ENCODE measurements around the gene PIGQ. TPM values are rescaled to one million over a fixed set of nuclear protein-coding genes. Genes with fewer than 3 reads are reported as not detected.

PIGQ gene
- total RNA-seq, 1 donor from 2014 or later, result 34.1 TPM

DNA sequence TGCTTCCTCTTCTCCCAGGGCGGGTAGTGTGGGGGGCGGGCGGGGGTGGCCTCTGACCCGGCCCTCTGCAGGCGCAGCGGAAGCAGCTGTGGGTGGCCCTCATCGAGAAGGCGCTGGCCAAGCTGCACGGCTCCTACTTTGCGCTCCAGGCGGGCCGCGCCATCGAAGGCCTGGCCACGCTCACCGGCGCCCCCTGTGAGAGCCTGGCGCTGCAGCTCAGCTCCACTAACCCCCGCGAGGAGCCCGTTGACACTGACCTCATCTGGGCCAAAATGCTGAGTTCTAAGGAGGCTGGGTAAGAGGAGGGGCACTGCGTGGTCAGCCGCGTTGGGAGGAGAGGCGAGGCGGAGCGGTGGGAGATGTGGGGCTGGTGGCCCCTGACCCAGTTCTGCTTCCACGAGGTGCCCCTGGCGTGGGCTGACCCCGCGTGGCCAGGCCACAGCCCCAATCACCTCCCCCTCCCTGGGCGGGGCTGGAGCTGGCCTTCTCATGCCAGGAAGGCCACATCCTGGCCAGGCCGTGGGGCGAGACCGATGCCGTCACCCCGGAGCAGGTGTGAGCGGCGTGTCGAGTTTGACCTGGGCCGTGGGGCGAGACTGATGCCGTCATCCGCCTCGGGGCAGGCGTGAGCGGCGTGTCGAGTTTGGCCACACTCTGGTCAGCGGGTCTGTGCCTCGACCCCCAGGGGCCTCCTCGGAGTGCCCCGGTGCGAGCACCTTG, 20.1 kb upstream of the PIGQ start:
- peaks cover 1% of the 10 kb centered on the region for H3K36me3 Mint-ChIP-seq (ENCODE audit: low read depth)
- no peak for DNase-seq (ENCODE audit: low spot score)
- no peak overlapping the region for H3K4me3 Mint-ChIP-seq (ENCODE audit: unreplicated experiment)
- no peaks in the 10 kb centered on the region for H3K27me3 Mint-ChIP-seq (ENCODE audit: low read depth)
- no peaks in the 10 kb centered on the region for H3K9me3 Mint-ChIP-seq (ENCODE audit: low read depth)
- H3K27ac Mint-ChIP-seq (ENCODE audit: unreplicated experiment), result no peak overlapping the region
- H3K4me1 Mint-ChIP-seq (ENCODE audit: low read depth), result peaks cover 3% of the 10 kb centered on the region
- TF ChIP-seq CTCF (IDR thresholded peaks at IDR 0.05), result peak; percentile 44

DNA sequence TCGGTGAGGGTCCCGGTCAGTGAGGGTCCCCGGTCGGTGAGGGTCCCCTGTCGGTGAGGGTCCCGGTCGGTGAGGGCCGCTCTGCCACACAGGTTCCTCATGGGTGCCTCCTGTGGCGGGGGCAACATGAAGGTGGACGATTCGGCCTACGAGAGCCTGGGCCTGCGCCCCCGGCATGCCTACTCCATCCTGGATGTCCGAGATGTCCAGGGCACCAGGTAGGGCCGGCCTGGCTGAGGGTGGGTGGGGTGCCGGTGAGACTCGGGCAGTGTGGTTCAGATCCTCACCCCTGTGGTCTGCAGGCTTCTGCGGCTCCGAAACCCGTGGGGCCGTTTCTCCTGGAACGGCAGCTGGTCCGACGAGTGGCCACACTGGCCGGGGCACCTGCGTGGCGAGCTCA, 18.6 kb upstream of the PIGQ start:
- Mint-ChIP-seq H3K4me1 (ENCODE audit: low read depth) (peaks cover 3% of the 10 kb centered on the region), H3K27ac (ENCODE audit: unreplicated experiment) (no peak overlapping the region), H3K36me3 (ENCODE audit: low read depth) (peaks cover 1% of the 10 kb centered on the region), H3K27me3 (ENCODE audit: low read depth) (no peaks in the 10 kb centered on the region), H3K4me3 (ENCODE audit: unreplicated experiment) (no peak overlapping the region), H3K9me3 (ENCODE audit: low read depth) (no peaks in the 10 kb centered on the region)
- no peak for DNase-seq (ENCODE audit: low spot score)
- no peak for TF ChIP-seq CTCF (IDR thresholded peaks at IDR 0.05)

DNA sequence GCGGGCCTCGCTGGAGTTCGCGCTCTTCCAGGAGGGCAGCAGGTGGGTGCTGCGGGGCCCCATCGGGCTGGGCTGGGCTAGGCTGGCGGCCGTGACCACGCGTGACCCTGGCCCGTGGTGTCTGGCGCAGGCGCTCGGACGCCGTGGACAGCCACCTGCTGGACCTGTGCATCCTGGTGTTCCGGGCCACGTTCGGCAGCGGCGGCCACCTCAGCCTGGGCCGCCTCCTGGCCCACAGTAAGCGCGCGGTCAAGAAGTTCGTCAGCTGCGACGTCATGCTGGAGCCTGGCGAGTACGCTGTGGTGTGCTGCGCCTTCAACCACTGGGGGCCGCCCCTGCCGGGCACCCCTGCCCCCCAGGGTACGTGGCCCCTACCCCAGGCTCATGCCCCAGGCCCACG, 17.6 kb upstream of the PIGQ start:
- Mint-ChIP-seq H3K9me3 (ENCODE audit: low read depth) (no peaks in the 10 kb centered on the region), H3K4me1 (ENCODE audit: low read depth) (peaks cover 3% of the 10 kb centered on the region), H3K4me3 (ENCODE audit: unreplicated experiment) (no peak overlapping the region), H3K27ac (ENCODE audit: unreplicated experiment) (no peak overlapping the region), H3K36me3 (ENCODE audit: low read depth) (peaks cover 1% of the 10 kb centered on the region), H3K27me3 (ENCODE audit: low read depth) (no peaks in the 10 kb centered on the region)
- TF ChIP-seq CTCF (IDR thresholded peaks at IDR 0.05), result no peak
- no peak for DNase-seq (ENCODE audit: low spot score)

DNA sequence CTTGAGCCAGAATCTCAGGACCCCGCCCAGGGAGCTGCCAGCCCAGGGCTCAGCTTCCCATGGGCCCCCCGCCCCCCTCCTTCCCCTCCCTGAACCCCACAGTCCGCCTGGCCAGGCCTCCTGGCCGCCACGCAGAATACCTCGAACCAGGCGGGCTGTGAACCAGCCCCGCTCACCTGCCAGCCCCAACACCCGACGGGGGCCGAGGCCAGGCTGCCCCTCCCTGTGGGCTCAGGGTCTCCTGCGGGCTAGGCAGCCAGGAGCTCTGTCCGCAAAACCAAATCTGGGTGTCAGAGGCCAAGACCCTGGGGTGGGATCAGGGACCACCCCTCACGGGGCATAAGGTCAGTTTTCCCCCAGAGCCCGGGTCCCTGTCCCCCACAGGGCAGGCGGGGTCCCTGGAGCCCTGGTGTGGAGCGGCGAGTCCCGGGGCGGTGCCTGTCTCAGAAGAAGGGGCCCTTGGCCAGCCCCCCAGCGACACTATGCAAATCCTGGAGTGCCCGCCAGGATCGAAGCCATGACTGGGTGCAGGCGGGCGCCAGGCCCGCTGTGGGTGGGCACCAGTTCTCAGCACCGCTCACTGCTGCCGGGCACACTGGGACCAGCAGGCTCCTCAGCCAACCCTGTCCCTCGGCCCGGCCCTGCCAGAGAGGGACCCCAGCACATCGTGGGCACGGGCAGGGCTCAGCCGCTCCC, 16.0 kb upstream of the PIGQ start:
- Mint-ChIP-seq H3K27ac (ENCODE audit: unreplicated experiment) (no peak overlapping the region), H3K4me1 (ENCODE audit: low read depth) (peaks cover 3% of the 10 kb centered on the region), H3K9me3 (ENCODE audit: low read depth) (no peaks in the 10 kb centered on the region), H3K36me3 (ENCODE audit: low read depth) (peaks cover 1% of the 10 kb centered on the region), H3K4me3 (ENCODE audit: unreplicated experiment) (no peak overlapping the region), H3K27me3 (ENCODE audit: low read depth) (peaks cover 4% of the 10 kb centered on the region)
- DNase-seq (ENCODE audit: low spot score), result no peak
- no peak for TF ChIP-seq CTCF (IDR thresholded peaks at IDR 0.05)

DNA sequence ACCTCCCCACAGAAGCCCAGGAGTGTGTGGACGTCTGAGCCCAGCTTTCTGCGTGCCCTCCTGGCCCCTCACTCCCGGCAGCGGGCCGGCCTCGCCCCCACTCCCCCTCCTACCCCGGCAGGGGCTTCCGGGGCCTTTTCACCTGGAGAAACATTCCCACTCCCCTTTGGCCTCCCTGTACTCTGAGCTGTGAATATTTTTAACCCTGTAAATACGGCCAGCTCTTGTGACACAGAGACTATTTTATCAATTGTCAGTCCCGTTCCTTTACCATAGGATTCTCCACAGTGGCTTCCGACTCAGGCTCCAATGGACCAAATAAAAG, 15.5 kb upstream of the PIGQ start:
- H3K27ac Mint-ChIP-seq (ENCODE audit: unreplicated experiment), result no peak overlapping the region
- no peak for DNase-seq (ENCODE audit: low spot score)
- no peaks in the 10 kb centered on the region for H3K9me3 Mint-ChIP-seq (ENCODE audit: low read depth)
- H3K36me3 Mint-ChIP-seq (ENCODE audit: low read depth), result peaks cover 1% of the 10 kb centered on the region
- peaks cover 4% of the 10 kb centered on the region for H3K27me3 Mint-ChIP-seq (ENCODE audit: low read depth)
- TF ChIP-seq CTCF (IDR thresholded peaks at IDR 0.05), result no peak
- no peak overlapping the region for H3K4me3 Mint-ChIP-seq (ENCODE audit: unreplicated experiment)
- peaks cover 3% of the 10 kb centered on the region for H3K4me1 Mint-ChIP-seq (ENCODE audit: low read depth)
